Fibroblast of the aortic adventitia (primary cell): ENCODE measurements around the gene ZBTB5. TPM values are rescaled to one million over a fixed set of nuclear protein-coding genes. Genes with fewer than 3 reads are reported as not detected.

Experiments
- DNase-seq: peaks from one replicate; pipeline ENCODE4 v3.0.0-alpha.2; 2010; ENCODE audit warnings: low read depth
- H3K4me3 ChIP-seq: 2 replicates; pipeline ENCODE4 v1.5.1; 2011; ENCODE audit warnings: low read depth, mild to moderate bottlenecking, control low read depth, low read length, moderate library complexity
- CTCF ChIP-seq: IDR thresholded peaks from 2 replicates; pipeline ENCODE4 v1.5.1; 2011; ENCODE audit warnings: mild to moderate bottlenecking, low read length, control low read depth, inconsistent platforms; ENCODE audit not compliant: insufficient read depth
- total RNA-seq: library from RNA; depleted of rRNA; stranded (reverse); fragments of >200 nt; gene quantifications from 2 replicates; pipeline ENCODE4 v1.2.3, GENCODE V29; 2012; ENCODE audit warnings: low replicate concordance

ZBTB5 gene
- total RNA-seq, 1 donor = 9.3 TPM

- TF ChIP-seq CTCF = no peak
- H3K4me3 ChIP-seq = no peak overlapping the region
- no peak for DNase-seq
Observed at GRCh38 chr9:37499297-37499696, 34.0 kb upstream of the ZBTB5 start.

- no peak for TF ChIP-seq CTCF
- no peak overlapping the region for H3K4me3 ChIP-seq
- no peak for DNase-seq
Observed at GRCh38 chr9:37498457-37498856, 33.2 kb upstream of the ZBTB5 start.

DNA sequence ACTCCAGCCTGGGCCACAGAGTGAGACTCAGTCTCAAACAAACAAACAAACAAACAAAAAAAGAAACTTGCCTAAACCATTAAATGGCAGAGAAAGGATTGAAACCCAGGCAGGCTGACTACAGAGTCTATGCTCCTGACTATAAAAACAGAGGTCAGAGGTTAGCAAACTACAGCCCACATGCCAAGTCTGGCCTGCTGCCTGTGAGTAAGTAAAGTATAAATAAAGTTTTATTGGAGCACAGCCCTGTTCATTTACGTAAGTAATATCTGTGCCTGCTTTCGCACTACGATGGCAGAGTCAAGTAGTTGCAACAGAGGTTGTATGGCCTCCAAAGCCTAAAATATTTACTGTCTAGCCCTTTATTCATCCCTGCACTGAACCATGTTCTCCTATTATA, 32.1 kb upstream of the ZBTB5 start:
- no peak for TF ChIP-seq CTCF
- no peak for DNase-seq
- no peak overlapping the region for H3K4me3 ChIP-seq

DNA sequence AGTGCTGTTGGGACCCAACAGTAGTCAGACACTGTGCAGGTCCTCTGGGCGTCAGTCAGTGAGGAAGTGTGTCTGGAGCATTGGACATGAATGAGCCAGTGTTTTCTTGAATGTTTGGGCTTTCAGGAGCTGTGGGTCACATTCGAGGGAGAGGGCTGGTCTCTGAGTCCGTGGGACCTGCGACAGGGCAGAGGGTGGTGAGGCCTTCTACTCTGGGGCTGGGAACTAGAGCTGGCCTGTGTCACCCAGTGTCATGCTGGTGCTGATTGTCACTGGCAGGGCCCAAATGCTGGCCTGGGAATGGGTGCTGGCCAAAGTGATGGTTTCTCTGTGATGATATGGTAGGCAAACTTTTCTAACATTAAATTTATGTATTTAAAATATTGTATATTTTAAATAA, 30.8 kb upstream of the ZBTB5 start:
- no peak overlapping the region for H3K4me3 ChIP-seq
- TF ChIP-seq CTCF = no peak
- DNase-seq = no peak

DNA sequence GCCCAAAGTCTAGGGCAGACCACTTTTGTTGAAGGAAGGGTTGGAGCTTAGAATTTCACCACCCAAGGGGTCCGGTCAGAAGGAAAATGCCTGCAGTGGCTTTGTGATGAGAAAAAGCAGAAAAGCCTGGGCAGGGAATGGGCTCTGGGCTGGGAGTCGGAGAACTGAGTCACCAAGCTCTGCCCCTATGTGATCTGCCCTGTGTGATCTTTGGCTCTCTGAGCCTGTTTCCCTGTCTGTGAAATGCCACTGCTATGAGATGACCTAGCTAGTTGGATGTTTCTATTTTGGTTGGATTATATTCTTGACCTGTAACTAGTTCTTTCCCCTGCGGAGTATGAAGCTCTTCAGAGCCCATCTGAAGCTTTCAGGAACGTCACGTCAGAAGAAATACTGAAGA, 30.3 kb upstream of the ZBTB5 start:
- DNase-seq = no peak
- H3K4me3 ChIP-seq = no peak overlapping the region
- no peak for TF ChIP-seq CTCF

DNA sequence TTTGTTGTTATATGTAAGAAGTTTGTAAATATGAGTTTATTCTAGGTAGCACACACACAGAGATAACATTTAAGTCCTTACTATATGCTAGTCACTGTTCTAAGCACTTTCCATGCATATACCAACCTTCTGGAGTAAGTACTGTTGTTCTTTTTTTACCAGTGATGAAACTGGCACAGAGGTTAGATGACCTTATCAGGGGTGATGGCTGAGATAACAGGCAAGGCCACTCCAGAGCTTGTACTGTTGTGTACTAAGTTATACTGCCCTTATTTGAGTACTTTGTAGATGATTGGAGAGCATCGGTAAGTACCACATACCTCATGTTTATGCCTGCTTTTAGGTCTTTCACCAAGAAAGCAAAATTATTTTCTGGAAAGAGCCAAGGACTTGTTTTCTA, 26.7 kb upstream of the ZBTB5 start:
- TF ChIP-seq CTCF = no peak
- H3K4me3 ChIP-seq = no peak overlapping the region
- no peak for DNase-seq
